Measurements from ENCODE around the gene ASB13. TPM values are rescaled to one million over a fixed set of nuclear protein-coding genes. Genes with fewer than 3 reads are reported as not detected.
A peak's percentile ranks its signal among the peaks of the same experiment; 100 is the strongest.

The ASB13 gene
- total RNA-seq, 1 experiment from 2014 or later: 13.8 TPM

GRCh38 chr10:5643346-5644067 is 22.9 kb downstream of the ASB13 start:
- no peak overlapping the region for H4K8ac ChIP-seq (replicated peaks; ENCODE audit: insufficient read length, low read depth, low read length)
- WGBS (ENCODE audit: extremely low coverage, insufficient read length, low lambda C conversion rate): no CpG with 5 or more reads among the region's 8 CpGs
- no peak for DNase-seq
- H3K9ac ChIP-seq (ENCODE audit: extremely low read depth, insufficient read length, low read length): no peak overlapping the region
- H3K23me2 ChIP-seq (ENCODE audit: insufficient read length, low read depth, low read length, poor library complexity, severe bottlenecking): no peaks in the 10 kb centered on the region
- H3K14ac ChIP-seq (ENCODE audit: insufficient read depth, low read length): no peak overlapping the region
- H2AFZ ChIP-seq (ENCODE audit: low read length): no peak overlapping the region
- no peak overlapping the region for H4K5ac ChIP-seq (ENCODE audit: insufficient read length, low read depth, low read length)
- no peak overlapping the region for H2BK120ac ChIP-seq (ENCODE audit: low read depth, low read length, poor library complexity, severe bottlenecking)
- no peak overlapping the region for H3K4ac ChIP-seq (ENCODE audit: low read depth, low read length)
- Mint-ChIP-seq H3K9me3 (no peaks in the 10 kb centered on the region; a peak in 1 of 5 replicates), H3K27ac (peak overlapping the region; percentile 36 to 65 (median 39); a peak in 2 of 7 replicates), H3K4me3 (no peak overlapping the region), H3K36me3 (ENCODE audit: insufficient read depth in 1 of 3, low read depth in 3 of 3) (peaks cover 28 to 64% (median 51%) of the 10 kb centered on the region in 3 experiments; a peak in 6 of 7 replicates), H3K27me3 (ENCODE audit: low read depth) (no peaks in the 10 kb centered on the region), H3K4me1 (no peaks in the 10 kb centered on the region)
- no peak overlapping the region for H3K56ac ChIP-seq (ENCODE audit: insufficient read length, low read depth, low read length)
- H3K4me1 ChIP-seq (ENCODE audit: insufficient read depth, low read length): no peaks in the 10 kb centered on the region
- H3K79me1 ChIP-seq (ENCODE audit: insufficient read depth, low read depth, low read length, poor library complexity, severe bottlenecking): no peaks in the 10 kb centered on the region
- no peak overlapping the region for H2BK5ac ChIP-seq (ENCODE audit: insufficient read length, low read length)
- H3T11ph ChIP-seq (ENCODE audit: low read length): no peak overlapping the region
- no peak overlapping the region for H3K23ac ChIP-seq (ENCODE audit: insufficient read length, low read depth, low read length)
- no peaks in the 10 kb centered on the region for H3K9me3 ChIP-seq (ENCODE audit: control insufficient read depth, low read depth, low read length)
- no peaks in the 10 kb centered on the region for H3K79me2 ChIP-seq (ENCODE audit: insufficient read depth, low read length)
- H3K18ac ChIP-seq (ENCODE audit: insufficient read length, low read depth, low read length): no peak overlapping the region
- H4K91ac ChIP-seq (ENCODE audit: insufficient read length, low read depth, low read length): no peak overlapping the region
- no peaks in the 10 kb centered on the region for H3K27me3 ChIP-seq (ENCODE audit: insufficient read depth, low read length)
- no peak overlapping the region for H2BK12ac ChIP-seq (ENCODE audit: insufficient read length, low read depth, low read length)
- TF ChIP-seq CTCF (conservative IDR thresholded peaks at IDR 0.05): no peak
- no peak overlapping the region for H2AK5ac ChIP-seq (ENCODE audit: insufficient read length, low read length)
- no peaks in the 10 kb centered on the region for H4K20me1 ChIP-seq (ENCODE audit: control insufficient read depth, insufficient read depth, insufficient read length)
- no peak overlapping the region for H2BK20ac ChIP-seq (ENCODE audit: low read depth, low read length, poor library complexity, severe bottlenecking)
- H3K27ac ChIP-seq (ENCODE audit: insufficient read length, low read depth, low read length): no peak overlapping the region
- H2BK15ac ChIP-seq (ENCODE audit: low read depth, low read length): no peak overlapping the region
- no peak overlapping the region for H3K4me2 ChIP-seq (ENCODE audit: insufficient read depth, insufficient read length, low read length)
